ENCODE measurements around the gene C14orf119.

C14orf119 gene

DNA sequence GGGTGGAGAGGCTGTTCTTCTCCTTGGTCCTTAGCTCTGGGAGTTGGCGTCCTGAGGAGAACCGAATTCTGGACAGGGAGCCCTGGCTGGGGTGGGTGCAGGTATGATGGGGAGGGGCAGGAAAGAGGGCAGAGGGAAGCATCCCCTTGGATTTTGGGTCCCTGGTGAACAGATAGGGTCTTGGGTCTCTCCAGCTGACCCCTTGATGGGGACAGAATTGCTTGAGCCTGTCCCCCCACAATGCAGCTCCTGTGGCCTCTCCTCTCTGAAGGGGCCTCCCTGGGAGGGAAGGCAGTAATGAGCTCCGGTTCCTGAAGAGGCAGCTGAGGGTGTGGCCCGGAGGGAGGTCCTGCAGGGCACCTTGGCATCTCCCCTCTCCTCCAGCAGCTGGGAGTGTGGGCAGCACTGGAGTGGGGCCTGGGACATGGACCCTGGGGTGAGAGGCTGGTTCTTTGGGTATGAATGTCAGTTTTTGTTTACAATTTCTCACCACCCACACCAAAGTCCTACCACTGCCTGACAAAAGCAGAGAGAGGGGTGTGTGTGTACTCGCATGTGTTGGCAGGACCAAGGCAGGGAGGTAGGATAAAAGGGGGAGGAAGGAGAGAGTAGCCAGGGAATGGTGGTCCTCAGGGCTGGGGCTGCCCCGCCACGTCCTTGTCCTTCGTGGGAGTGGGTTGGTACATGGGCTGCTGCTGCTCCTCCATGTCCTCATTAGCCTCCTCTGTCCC is 31.4 kb downstream of the C14orf119 start:
- DNase-seq (ENCODE audit: low read depth in 3 of 3) = no peak

DNA sequence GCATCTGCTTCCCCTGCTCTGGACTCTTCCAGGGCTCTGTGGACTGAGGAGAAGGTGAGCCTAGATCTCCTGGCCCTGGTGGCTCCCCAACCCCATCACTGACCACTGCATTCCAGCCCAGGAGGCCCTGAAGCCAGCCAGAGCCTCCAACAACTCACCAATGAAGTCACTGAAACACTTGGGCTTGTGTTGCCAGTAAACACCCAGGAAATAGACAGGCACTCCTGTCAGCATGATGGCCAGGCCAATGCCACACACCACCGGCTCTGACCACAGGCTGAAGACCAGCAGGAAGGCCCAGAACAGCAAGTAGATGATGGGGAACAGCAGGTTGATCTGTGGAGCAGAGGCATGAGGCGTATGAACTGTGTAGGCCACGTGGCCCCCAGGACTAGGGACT is 32.6 kb downstream of the C14orf119 start:
- no peak for DNase-seq (ENCODE audit: low read depth in 3 of 3)

DNA sequence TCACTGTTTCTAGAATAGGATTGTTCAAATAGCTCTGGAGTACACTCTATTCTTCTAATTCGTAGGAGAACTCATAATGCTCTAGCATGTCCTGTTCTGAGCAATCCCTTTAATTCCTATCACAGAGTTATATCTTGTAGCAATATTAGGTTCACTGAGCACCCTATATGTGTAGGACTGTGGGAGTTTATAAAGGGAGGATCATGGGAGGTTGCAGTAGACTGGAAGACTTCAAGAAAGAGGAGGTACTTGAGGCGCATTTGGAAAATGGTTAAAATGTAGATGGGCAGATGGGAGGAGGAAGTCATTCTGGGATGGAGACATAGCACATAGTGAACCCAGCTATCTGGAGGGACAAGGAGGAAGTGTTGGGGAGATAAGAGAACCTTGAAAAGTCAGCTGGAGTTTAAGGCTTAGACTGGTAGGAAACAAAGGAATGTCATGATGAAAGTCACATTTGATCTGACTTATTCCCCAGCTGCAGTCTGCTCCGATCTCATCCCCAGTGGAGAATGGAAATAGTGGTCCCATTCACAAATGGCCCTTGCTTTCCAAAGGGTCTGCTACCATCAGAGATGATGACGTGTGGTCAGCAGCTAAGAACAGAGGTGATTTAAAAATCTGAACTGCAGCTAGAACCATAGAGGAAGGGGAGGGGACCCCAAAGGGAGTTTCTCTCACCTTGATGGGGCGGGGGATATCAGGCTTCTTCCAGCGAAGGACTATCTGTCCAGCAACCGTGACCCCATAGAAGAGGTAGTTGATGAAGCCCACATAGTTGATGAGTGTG is 33.9 kb downstream of the C14orf119 start:
- DNase-seq (ENCODE audit: low read depth in 3 of 3) = no peak

DNA sequence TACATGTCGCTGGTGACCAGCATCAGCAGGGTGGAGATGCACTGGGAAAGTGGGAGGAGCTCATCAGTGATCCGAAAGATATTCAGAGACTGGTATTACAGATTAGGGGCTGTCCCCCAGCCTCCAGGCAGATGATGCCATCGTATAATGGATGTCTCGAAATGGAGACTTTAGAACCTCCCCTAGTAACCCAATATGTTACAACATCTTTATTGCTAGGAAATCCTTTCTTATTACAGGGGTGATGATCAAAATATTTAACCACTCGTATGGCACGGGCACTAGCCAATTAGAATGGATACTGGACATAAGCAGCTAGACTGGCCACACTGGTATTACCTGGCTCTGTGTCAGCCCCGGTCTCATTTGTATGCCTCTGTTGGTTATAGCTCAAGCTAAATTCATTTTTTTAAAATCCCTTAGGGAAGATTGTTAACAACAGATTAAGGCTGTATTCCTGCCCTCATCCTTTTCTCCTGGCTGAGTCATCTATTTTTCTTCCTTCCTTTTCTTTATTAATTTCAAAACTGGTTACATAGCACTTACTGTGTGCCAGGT is 34.5 kb downstream of the C14orf119 start:
- DNase-seq (ENCODE audit: low read depth in 3 of 3) = no peak

DNA sequence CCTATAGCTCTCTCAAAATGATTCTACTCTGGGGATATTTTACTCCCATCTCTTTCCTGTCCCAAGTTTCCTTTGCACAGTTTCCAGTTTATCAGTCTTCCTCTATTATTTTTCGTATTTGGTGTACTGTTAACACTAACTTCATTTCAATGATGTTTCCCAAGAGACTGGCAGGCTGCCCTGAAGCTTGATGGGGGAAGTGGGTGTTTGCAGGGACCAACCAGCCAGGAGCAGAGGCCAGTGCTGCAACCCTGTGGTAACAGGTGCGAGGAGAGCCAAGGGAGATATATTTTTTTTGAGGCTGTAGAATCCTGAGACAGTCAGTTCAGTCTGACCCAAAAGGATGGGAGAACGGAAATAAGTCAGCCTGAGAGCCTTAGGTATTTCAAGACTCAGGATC is 35.6 kb downstream of the C14orf119 start:
- DNase-seq (ENCODE audit: low read depth in 3 of 3) = no peak

DNA sequence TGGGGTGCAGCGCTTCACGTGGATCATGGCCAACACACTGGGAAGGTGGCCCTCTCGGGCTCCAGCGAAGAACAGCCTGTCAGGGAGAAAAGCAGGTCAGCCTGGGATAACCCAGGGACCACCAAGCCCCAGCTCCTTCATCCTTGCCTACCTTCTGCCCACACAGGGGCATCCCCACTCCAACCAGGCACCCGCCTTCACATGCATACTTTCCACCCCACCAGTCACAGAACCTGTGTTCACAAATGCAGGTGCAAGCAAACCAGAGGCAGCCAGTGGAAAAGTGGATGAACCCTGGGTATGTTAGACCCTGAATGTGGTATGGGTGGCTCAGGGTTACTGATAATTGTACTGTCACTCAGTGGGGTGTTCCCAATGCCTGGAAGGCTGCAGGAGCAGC is 36.2 kb downstream of the C14orf119 start:
- no peak for DNase-seq (ENCODE audit: low read depth in 3 of 3)

DNA sequence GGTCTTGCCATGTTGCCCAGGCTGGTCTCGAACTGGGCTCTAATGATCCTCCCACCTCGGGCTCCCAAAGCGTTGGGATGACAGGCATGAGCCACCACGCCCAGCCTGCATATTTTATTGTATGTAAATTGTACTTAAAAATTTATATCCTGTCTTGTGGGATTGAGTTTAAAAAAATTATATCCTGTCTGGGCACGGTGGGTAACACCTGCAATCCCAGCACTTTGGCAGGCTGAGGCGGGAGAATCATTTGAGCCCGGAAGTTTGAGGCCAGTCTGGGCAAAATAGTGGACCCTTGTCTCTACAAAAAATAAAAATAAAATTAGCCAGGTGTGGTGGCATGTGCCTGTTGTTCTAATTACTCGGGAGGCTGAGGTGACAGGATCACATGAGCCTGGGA is 37.7 kb downstream of the C14orf119 start:
- no peak for DNase-seq (ENCODE audit: low read depth in 3 of 3)

DNA sequence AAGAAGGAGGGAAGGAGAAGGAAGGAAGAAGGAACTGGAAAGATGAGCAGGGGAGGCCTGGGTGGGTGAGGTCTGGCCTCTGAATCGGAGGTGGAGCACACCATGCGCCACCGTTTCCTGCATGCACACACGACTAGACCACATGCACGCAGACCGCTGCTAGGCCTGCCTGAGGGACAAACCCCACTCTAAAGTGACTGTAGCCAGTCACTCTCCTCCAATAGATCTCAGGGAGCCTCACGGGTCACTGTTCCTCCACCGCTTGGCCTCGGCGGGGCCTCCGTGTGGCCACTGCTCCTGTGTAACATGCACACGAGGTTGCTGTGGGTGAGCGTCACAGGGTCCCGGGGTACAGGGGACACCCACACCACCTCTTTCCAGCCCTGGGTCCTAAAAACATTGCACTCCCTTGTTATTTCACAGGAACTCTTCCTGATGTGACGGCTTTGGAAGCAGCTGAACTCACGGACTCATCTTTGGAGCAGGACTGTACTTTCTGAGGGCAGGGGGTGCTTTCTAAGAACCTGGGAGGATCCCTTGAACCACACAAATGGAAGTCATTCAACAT is 41.3 kb downstream of the C14orf119 start:
- no peak for DNase-seq (ENCODE audit: low read depth in 3 of 3)

DNA sequence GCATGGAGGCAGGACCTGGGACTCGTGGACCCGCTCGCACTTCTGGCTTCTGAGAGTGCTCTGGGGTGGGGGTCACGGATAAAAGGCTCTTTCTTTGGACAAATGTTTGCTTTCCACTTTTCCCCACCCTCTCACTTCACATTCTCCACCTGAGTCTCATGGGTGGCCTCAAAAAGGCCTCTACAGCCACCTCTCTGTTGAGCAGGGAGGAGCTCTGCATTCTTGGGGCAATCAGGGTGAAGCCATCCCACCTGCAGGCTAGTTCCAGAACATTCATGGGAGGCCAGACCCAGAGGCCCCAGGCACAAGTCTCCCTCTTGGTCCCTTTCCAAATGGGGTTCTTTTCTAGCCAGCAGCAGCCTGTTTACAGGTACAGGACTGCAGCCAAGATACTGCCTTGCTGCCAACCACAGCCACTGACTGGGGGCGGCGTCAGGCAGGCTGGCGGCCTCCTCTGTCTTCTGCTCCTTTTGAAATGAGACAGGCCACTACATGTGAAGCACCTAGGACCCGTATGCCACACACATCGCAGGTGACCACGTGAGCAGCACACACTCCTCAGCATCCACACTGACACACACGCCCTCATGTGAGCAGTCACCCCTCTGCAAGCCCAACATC is 42.0 kb downstream of the C14orf119 start:
- no peak for DNase-seq (ENCODE audit: low read depth in 3 of 3)

DNA sequence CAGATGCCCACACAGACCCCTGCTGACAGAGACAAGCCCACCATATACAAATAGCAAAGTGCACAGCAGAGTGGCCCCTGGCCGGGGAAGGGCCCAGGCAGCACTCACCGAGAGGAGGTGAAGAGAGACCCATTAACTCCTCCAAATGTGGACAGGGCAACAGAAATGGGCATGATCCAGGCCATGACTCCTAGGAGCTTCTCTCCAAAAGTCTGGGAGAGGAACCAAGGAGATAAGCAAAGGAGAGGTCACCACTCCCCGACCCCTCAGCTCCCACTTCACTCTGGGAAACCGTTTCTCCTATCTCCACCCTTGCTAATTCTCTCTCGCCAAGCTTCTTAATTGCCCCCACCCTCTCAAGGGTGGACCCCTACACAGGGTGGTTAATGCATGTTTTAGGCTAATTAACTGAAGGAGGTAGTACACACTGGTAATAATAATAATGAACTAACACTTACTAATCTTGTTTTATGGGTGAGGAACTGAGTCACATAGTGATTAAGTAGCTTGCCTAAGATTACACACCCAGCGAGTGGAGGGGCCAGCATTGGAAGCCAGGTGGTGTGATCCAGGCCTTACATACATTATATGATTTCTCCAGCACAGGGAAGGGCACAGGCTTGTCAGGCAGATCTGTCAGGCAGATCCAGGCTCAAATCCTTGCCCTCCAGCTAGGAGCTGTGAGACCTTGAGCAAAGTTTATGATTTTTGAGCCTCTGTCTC is 42.7 kb downstream of the C14orf119 start:
- no peak for DNase-seq (ENCODE audit: low read depth in 3 of 3)

DNA sequence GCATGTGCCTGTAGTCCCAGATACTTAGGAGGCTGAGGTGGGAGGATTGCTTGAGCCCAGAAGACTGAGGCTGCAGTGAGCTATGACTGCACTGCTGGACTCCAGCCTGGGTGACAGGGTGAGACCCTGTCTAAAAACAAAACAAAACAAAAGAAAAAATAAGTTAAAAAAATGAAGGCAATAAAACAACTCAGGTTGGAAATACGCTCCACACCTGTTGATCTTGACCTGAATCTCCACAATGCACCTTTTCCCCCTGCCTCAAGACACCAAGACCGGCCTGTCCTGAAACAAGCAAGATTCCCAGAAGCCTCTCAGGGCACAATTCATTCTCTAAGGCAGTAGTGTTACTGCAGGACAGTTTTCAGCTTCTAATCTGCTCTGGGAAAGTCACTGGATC is 44.6 kb downstream of the C14orf119 start:
- no peak for DNase-seq (ENCODE audit: low read depth in 3 of 3)

DNA sequence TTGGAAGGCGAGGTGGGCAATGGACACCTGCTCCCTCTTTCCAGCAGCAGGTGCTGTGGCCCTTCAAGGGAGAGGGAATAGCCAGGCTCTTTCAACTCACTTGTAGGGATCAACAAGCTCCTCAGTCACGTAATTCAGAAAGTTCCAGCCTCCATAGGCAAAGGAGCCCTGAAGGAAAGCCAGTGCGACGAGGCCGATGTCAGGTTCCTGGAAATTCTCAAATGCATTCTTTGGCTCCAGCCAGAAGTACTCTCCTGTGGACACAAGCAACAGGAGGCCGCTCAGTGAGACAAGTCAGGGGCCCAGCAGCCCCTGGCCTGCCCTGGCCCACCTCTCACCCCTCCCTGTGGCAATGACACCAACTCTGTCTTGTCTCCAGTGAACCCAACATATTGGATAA is 45.1 kb downstream of the C14orf119 start:
- no peak for DNase-seq (ENCODE audit: low read depth in 3 of 3)

DNA sequence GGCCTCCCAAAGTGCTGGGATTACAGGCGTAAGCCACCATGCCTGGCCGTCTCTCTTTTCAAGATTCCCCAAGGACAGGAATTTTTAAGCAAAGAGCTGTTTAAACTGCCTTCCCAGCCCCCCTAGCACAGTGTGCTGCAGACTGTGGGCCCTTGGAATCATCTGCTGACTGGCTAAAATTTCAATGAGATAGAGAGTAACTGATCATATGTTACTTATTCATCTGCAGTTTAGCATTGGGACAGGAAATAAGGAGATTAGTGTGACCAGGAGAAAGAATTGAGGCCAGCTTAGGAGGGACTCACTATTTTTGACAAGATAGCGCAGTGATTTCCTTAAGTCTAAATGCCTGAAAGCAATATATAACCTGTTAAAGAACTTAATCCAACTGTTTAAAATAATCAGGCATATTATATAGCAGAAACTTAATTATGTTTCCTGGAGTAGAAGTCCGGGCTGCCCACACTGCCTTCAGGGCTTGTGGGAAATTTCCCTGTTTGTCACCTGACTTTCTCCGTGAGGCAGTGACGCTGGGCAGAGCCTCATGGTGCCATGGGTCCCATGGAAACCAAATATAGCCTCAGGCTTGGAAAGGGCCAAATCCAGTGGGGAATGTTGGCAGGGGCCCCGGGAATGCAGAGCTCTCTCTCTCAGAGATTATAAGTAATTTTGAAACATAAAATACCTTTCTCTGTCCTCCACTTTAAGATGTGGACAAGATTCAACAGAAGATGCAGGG is 46.6 kb downstream of the C14orf119 start:
- no peak for DNase-seq (ENCODE audit: low read depth in 3 of 3)

DNA sequence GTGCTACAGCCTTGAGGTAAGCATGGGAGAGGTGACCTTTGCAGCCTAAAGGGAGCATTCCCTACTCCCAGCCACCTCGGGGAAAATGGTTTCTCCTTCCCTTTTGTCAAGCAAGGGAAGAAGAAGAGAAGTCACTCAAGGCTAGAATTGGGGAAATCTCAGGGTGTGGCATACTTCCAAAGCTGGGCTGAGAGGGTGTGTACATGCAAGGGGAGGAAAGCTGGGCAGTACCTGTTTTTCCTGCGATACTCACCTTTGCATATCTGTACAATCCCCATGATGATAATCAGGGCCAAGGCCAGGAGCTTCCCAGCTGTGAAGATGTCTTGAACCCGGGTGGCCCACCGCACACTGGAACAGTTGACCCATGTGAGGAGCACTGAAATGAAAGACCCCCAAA is 47.5 kb downstream of the C14orf119 start:
- DNase-seq (ENCODE audit: low read depth in 3 of 3) = no peak

DNA sequence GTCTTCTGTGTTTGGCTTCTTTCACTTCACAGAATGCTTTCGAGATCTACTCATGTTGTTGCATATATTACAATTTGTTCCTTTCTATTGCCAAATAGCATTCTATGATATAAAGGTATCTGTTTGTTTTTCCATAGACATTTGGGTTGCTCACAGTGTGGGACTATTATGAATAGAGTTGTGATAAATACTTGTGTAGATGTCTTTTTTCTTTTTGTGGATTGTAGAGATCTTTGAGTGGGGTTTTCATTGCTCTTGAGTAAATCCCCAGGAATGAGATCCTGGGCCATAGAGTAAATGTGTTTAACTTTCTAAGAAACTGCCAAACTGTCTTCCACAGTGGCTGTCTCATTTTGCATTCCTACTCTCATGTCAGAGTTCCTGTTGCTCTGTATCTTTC is 48.6 kb downstream of the C14orf119 start:
- DNase-seq (ENCODE audit: low read depth in 3 of 3) = no peak

DNA sequence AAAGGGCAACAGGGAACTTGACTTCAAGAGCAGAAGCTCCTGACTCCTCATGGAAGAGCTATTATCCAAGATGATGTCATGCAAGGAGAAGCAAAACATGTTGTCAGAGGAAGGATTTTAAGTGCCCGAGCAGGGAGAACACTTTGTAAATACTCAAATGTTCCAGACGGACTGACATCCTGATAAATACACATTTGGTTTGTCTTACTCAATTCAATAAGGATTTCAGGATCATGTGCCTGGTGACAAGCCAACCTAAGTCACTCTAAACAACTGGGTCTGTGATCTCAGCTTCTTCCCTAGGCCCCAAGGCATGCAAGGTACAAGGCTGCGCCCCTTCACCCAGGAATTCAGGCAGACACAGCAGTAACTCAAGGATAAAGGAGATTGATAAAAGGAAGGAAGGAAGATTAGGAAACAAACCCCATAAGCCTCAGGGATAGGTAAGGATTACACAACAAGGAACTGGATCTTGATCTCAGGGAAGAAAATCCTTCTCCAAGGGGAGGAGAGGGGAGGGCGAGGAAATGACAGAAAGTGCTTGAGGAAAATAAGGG is 50.6 kb downstream of the C14orf119 start:
- DNase-seq (ENCODE audit: low read depth in 3 of 3) = no peak

DNA sequence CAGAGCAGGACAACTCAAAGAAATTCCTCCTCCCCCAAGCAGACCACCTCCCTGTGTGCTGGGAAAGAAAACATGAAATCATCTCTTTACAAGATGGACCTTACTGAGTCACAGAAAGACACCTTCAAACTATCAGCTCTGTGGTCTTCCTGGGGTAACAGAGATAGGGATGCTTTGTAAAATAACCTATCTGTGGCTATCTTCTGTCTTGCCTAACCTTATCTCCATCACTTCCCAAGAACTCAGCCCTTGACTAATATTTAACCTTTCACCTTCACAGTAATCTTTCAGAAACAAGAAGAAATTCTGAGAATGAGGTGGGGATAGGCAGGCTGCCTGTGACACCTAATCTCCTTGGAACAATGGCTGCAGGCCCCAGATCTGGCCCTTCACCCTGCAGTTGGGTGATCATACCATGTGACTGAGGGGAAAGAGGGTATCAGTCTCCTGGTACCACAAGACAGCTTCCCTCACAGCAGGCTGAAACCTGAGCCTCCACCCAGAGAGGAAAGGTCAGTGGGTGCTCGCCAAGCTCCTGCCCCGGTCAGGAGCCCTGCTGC is 51.1 kb downstream of the C14orf119 start:
- no peak for DNase-seq (ENCODE audit: low read depth in 3 of 3)

DNA sequence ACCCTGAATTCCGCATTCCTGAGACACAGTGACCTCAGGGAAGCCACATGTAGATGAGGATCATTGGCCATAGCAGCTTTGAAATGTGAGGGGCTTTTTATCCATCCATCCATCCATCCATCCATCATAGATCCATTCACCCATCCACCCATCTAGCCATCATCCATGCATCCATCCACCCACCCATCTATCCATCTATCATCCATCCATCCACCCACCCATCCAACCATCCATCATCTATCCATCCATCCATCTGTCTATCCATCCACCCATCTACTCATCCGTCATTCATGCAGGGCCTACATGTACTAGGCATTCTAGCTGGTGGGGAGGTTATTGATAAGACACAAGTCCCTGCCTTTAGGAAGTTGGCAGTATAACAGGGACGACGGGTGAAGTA is 51.7 kb downstream of the C14orf119 start:
- no peak for DNase-seq (ENCODE audit: low read depth in 3 of 3)

DNA sequence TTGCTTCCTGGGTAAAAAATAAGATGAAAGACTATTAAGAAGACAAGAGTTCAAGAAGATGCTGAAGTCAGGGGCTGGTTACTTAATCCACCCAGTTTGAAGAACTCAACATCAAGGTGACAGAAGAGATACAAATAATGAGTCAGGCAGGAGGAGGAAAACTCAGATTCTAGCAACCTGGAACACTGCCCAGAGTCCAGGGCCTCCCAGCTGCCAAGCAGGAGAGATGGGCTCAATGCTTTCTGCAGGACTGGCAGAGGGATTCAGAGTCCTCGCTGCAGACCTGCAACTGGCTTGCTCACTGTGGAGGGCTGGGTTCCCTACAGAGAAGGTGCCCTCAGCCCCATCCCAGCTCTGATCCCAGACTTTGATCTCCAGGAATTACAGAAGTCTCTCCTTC is 52.4 kb downstream of the C14orf119 start:
- DNase-seq (ENCODE audit: low read depth in 3 of 3) = no peak

DNA sequence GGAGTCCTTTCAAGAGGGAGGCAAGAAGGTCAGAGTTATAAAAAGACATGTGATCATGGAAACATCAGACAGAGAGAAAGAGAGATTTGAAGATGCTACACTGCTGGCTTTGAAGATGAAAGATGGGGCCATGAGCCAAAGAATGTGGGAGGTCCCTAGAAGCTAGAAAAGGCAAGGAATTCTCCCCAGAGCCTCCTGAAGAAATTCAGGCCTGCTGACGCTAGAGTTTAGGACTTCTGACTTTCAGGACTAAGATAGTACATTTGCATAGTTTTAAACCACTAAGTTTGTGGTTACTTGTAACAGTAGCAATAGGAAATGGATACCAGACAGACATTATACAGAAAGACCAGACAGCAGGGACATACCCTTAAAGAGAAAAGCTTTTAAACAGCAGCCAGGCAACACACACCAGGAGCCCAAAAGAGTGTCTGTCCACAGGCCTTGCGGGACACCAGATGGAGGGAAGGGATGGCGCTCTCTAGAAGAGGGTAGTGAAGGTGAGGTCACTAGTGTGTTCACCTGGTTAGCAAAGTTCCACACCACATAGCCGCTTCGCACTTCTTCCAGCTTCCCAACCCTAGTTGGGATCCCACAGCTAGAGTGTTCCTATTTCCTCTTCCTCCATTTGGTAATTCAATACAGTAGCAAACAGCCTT is 53.4 kb downstream of the C14orf119 start:
- DNase-seq (ENCODE audit: low read depth in 3 of 3) = no peak
